Measurements from ENCODE around the gene BCAP31. TPM values are rescaled to one million over a fixed set of nuclear protein-coding genes. Genes with fewer than 3 reads are reported as not detected.

The BCAP31 gene
- total RNA-seq, 2 donors from 2014 or later, result 217 to 295 TPM

GRCh38 chrX:153704021-153704526, 20.1 kb downstream of the BCAP31 start:
- no peaks in the 10 kb centered on the region for H3K9me3 ChIP-seq
- H3K27me3 ChIP-seq, result no peaks in the 10 kb centered on the region
- no peak for TF ChIP-seq CTCF (IDR thresholded peaks at IDR 0.05)
- intact Hi-C loops (cut with DNase I), result no loop called here
- no peak overlapping the region for H3K27ac ChIP-seq
- no peaks in the 10 kb centered on the region for H3K4me1 ChIP-seq
- no peaks in the 10 kb centered on the region for H3K36me3 ChIP-seq
- H3K9ac ChIP-seq (ENCODE audit: low read depth in 2 of 2, low read length in 2 of 2), result peak overlapping the region in 1 of 2 donors; percentile 55
- no peak overlapping the region for H3K4me3 ChIP-seq
- DNase-seq, result no peak

GRCh38 chrX:153703036-153703370, 21.2 kb downstream of the BCAP31 start:
- Histone ChIP-seq H3K36me3 (no peaks in the 10 kb centered on the region), H3K9me3 (no peaks in the 10 kb centered on the region), H3K9ac (ENCODE audit: low read depth in 2 of 2, low read length in 2 of 2) (no peak overlapping the region), H3K27ac (peak overlapping the region; percentile 44), H3K4me1 (no peaks in the 10 kb centered on the region), H3K4me3 (no peak overlapping the region), H3K27me3 (no peaks in the 10 kb centered on the region)
- intact Hi-C loops (cut with DNase I), result no loop called here
- peak; percentile 84 for DNase-seq
- no peak for TF ChIP-seq CTCF (IDR thresholded peaks at IDR 0.05)

GRCh38 chrX:153702336-153703035, 21.7 kb downstream of the BCAP31 start:
- no peaks in the 10 kb centered on the region for H3K4me1 ChIP-seq
- no peak overlapping the region for H3K4me3 ChIP-seq
- peak overlapping the region; percentile 44 for H3K27ac ChIP-seq
- intact Hi-C loops (cut with DNase I), result no loop called here
- no peaks in the 10 kb centered on the region for H3K27me3 ChIP-seq
- no peaks in the 10 kb centered on the region for H3K9me3 ChIP-seq
- H3K9ac ChIP-seq (ENCODE audit: low read depth in 2 of 2, low read length in 2 of 2), result no peak overlapping the region
- TF ChIP-seq CTCF (IDR thresholded peaks at IDR 0.05), result no peak
- no peak for DNase-seq
- H3K36me3 ChIP-seq, result no peaks in the 10 kb centered on the region

GRCh38 chrX:153701706-153702105, 22.5 kb downstream of the BCAP31 start:
- no peaks in the 10 kb centered on the region for H3K36me3 ChIP-seq
- no peaks in the 10 kb centered on the region for H3K4me1 ChIP-seq
- no peak overlapping the region for H3K27ac ChIP-seq
- no peaks in the 10 kb centered on the region for H3K27me3 ChIP-seq
- H3K9me3 ChIP-seq, result no peaks in the 10 kb centered on the region
- no peak for DNase-seq
- intact Hi-C loops (cut with DNase I), result no loop called here
- no peak for TF ChIP-seq CTCF (IDR thresholded peaks at IDR 0.05)
- H3K9ac ChIP-seq (ENCODE audit: low read depth in 2 of 2, low read length in 2 of 2), result no peak overlapping the region
- H3K4me3 ChIP-seq, result no peak overlapping the region

DNA sequence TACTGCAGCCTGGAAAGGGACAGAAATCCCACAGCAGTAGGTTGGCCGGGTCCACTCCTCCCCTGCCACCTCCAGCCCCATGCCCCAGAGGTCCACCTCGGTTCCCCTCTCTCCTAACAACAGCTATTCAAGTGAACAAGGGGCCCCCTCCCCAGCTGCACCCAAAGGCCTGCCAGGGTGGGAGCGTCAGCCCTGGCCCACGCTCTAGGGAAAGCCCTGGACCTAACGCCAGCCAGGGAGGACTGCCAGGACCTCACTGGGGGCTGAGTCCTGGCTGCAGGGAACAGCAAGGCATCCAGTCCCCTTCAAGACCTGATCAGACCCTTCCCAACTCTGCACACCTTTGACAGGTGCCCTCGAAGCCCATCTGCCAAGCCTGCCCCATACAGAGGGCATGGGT, 23.2 kb downstream of the BCAP31 start:
- Histone ChIP-seq H3K4me3 (no peak overlapping the region), H3K9ac (ENCODE audit: low read depth in 2 of 2, low read length in 2 of 2) (no peak overlapping the region), H3K4me1 (no peaks in the 10 kb centered on the region), H3K36me3 (no peaks in the 10 kb centered on the region), H3K27me3 (no peaks in the 10 kb centered on the region), H3K9me3 (no peaks in the 10 kb centered on the region), H3K27ac (peak overlapping the region; percentile 77)
- no peak for TF ChIP-seq CTCF (IDR thresholded peaks at IDR 0.05)
- no peak for DNase-seq
- intact Hi-C loops (cut with DNase I), result no loop called here

All from colonic mucosa (tissue), 4 donors.